IMR-90 (cell line): Measurements from ENCODE around the gene GAGE12J. TPM values are rescaled to one million over a fixed set of nuclear protein-coding genes. Genes with fewer than 3 reads are reported as not detected.

ENCODE experiments used
- ATAC-seq: fragments of 200-7000 bp; cut with Tn5 transposase; 2 replicates; pipeline ENCODE4 v1.9.1; 2020; ENCODE audit warnings: low read depth, mild to moderate bottlenecking, moderate library complexity
- BruUV-seq: library from RNA; stranded (reverse); fragments of 400-500 nt; replicated peaks from 2 replicates; lab custom pipeline; 2021; lab: Mats Ljungman, UMichigan
- CTCF ChIA-PET: fragments of 300-600 bp; formaldehyde crosslinking; extraction: SDS; loops from one replicate; lab custom pipeline; 2021; ENCODE audit warnings: antibody characterized with exemption; lab: Yijun Ruan, JAX
- POLR2A ChIA-PET: fragments of 300-600 bp; sonication (Branson Sonifier 250); formaldehyde crosslinking; loops from one replicate; lab custom pipeline; 2022; ENCODE audit warnings: antibody characterized with exemption; ENCODE audit not compliant: unreplicated experiment; lab: Charles Lee
- DNase-seq: peaks from one replicate; pipeline ENCODE4 v3.0.0; 2013
- H2AFZ ChIP-seq: replicated peaks from 2 replicates; pipeline ENCODE3; 2013; ENCODE audit warnings: low read length, mild to moderate bottlenecking; ENCODE audit not compliant: poor library complexity
- H2AK5ac ChIP-seq: 2 replicates; pipeline ENCODE4 v1.6.1; 2013; ENCODE audit warnings: low read depth, low read length, inconsistent platforms
- H2AK9ac ChIP-seq: replicated peaks from 2 replicates; pipeline ENCODE3; 2013; ENCODE audit warnings: mild to moderate bottlenecking, low read depth, low read length, moderate library complexity; ENCODE audit not compliant: poor library complexity
- H2BK120ac ChIP-seq: 2 replicates; pipeline ENCODE4 v1.6.1; 2013; ENCODE audit warnings: low read depth, low read length, inconsistent platforms
- H2BK15ac ChIP-seq: 3 replicates; pipeline ENCODE4 v1.6.1; 2013; ENCODE audit warnings: low read depth, low read length, inconsistent platforms
- H2BK20ac ChIP-seq: 2 replicates; pipeline ENCODE4 v1.6.1; 2013; ENCODE audit warnings: low read depth, mild to moderate bottlenecking, inconsistent platforms, low read length, moderate library complexity
- H2BK5ac ChIP-seq: 2 replicates; pipeline ENCODE4 v1.6.1; 2013; ENCODE audit warnings: mild to moderate bottlenecking, low read depth, low read length, inconsistent platforms; ENCODE audit not compliant: poor library complexity, severe bottlenecking
- H3K14ac ChIP-seq: replicated peaks from 2 replicates; pipeline ENCODE4 v1.6.1; 2013; ENCODE audit warnings: low read depth, low read length, inconsistent platforms
- H3K18ac ChIP-seq: 2 replicates; pipeline ENCODE4 v1.6.1; 2013; ENCODE audit warnings: low read depth, low read length, control low read depth
- H3K23ac ChIP-seq: 2 replicates; pipeline ENCODE4 v1.6.1; 2013; ENCODE audit warnings: low read depth, low read length, inconsistent platforms
- H3K27ac ChIP-seq: 2 replicates; pipeline ENCODE4 v1.5.1; 2013; ENCODE audit warnings: mild to moderate bottlenecking, control low read depth, low read length; ENCODE audit not compliant: insufficient read depth
- H3K27me3 ChIP-seq: 2 replicates; pipeline ENCODE4 v1.6.1; 2013; ENCODE audit warnings: low read length; ENCODE audit not compliant: control insufficient read depth, insufficient read depth
- H3K36me3 ChIP-seq: 2 replicates; pipeline ENCODE4 v1.6.1; 2013; ENCODE audit warnings: low read length, mixed read lengths; ENCODE audit not compliant: control insufficient read depth, insufficient read depth
- H3K4ac ChIP-seq: 2 replicates; pipeline ENCODE4 v1.6.1; 2013; ENCODE audit warnings: low read depth, low read length, inconsistent platforms
- H3K4me1 ChIP-seq: 2 replicates; pipeline ENCODE4 v1.6.1; 2013; ENCODE audit warnings: low read length, mixed read lengths; ENCODE audit not compliant: control insufficient read depth, insufficient read depth
- H3K4me2 ChIP-seq: 2 replicates; pipeline ENCODE4 v1.6.1; 2013; ENCODE audit warnings: low read depth, mild to moderate bottlenecking, control low read depth, low read length, moderate library complexity
- H3K4me3 ChIP-seq: 2 replicates; pipeline ENCODE4 v1.5.1; 2013; ENCODE audit warnings: low read depth, mild to moderate bottlenecking, control low read depth, low read length, moderate library complexity; ENCODE audit not compliant: insufficient read depth
- H3K56ac ChIP-seq: 2 replicates; pipeline ENCODE4 v1.6.1; 2013; ENCODE audit warnings: low read length, inconsistent platforms; ENCODE audit not compliant: insufficient read depth; ENCODE audit errors: extremely low read depth
- H3K79me1 ChIP-seq, 2 experiments: 2 replicates each; pipeline ENCODE4 v1.6.1; 2013; ENCODE audit warnings: low read length in 2 of 2, inconsistent platforms in 1 of 2, low read depth in 1 of 2
- H3K9ac ChIP-seq: 2 replicates; pipeline ENCODE4 v1.6.1; 2013; ENCODE audit warnings: low read depth, low read length, control low read depth
- H3K9me1 ChIP-seq: 2 replicates; pipeline ENCODE4 v1.6.1; 2013; ENCODE audit warnings: low read length, inconsistent platforms; ENCODE audit not compliant: insufficient read depth
- H3K9me3 ChIP-seq: 2 replicates; pipeline ENCODE4 v1.6.1; 2013; ENCODE audit warnings: low read length; ENCODE audit not compliant: control insufficient read depth, insufficient read depth
- H4K20me1 ChIP-seq: 2 replicates; pipeline ENCODE4 v1.6.1; 2013; ENCODE audit warnings: low read length, inconsistent platforms; ENCODE audit not compliant: insufficient read depth
- H4K5ac ChIP-seq: 2 replicates; pipeline ENCODE4 v1.6.1; 2013; ENCODE audit warnings: mild to moderate bottlenecking, low read depth, low read length, control low read depth
- H4K8ac ChIP-seq, 2 experiments: 2 replicates each; pipeline ENCODE4 v1.6.1; 2013; ENCODE audit warnings: low read depth in 2 of 2, low read length in 2 of 2, control low read depth in 1 of 2, inconsistent platforms in 1 of 2
- H4K91ac ChIP-seq: 2 replicates; pipeline ENCODE4 v1.6.1; 2013; ENCODE audit warnings: low read depth, low read length, inconsistent platforms; ENCODE audit not compliant: insufficient read depth
- RCOR1 ChIP-seq: IDR thresholded peaks from 2 replicates; pipeline ENCODE4 v1.6.1; 2012; ENCODE audit warnings: mild to moderate bottlenecking, low read length, improper control_type of control experiment; ENCODE audit not compliant: insufficient replicate concordance
- RFX5 ChIP-seq: IDR thresholded peaks from 2 replicates; pipeline ENCODE4 v1.8.0; 2012; ENCODE audit warnings: low read depth, mild to moderate bottlenecking, low read length, moderate library complexity
- WGBS, 2 experiments: methylation state at CpG; one replicate each; pipeline versions ENCODE4 v1.1.5 to v1.1.7; 2013; ENCODE audit warnings: missing lambda C conversion rate in 2 of 2; ENCODE audit not compliant: insufficient read length in 1 of 2; ENCODE audit errors: extremely low coverage in 2 of 2; 5-methylcytosine and 5-hydroxymethylcytosine counted together
- dilution Hi-C: fragments of 300-500 bp; cut with HindIII; formaldehyde crosslinking; loops from one replicate; pipeline ENCODE4 v1.14.3; 2018; ENCODE audit warnings: low sequenced_read_pairs; ENCODE audit not compliant: unreplicated experiment
- in situ Hi-C: fragments of 300-500 bp; cut with MboI; formaldehyde crosslinking; loops from 3 replicates; pipeline ENCODE4 v1.14.3; 2019; ENCODE audit warnings: low sequenced_read_pairs, inconsistent platforms, mixed read lengths
- intact Hi-C: fragments of 100-400 bp; cut with micrococcal nuclease; formaldehyde crosslinking; loops from 2 replicates; pipeline ENCODE4 v1.10.0; 2022
- polyA plus RNA-seq, 3 experiments: library from polyadenylated mRNA; depleted of rRNA; stranded (reverse); fragments of >200 nt; gene quantifications; 2 replicates each; pipeline ENCODE4 v1.2.3, GENCODE V29; 2012; ENCODE audit warnings: low replicate concordance in 1 of 3
- total RNA-seq: library from RNA; depleted of rRNA; stranded (reverse); fragments of >200 nt; gene quantifications from 2 replicates; pipeline ENCODE4 v1.2.3, GENCODE V29; 2012

GAGE12J gene
- total and polyA plus RNA-seq, 2 of the 4 experiments (the other 2 are of a cell fraction): not detected

- TF ChIP-seq RFX5: no peak
- no peak for TF ChIP-seq RCOR1
- ATAC-seq (no peak), DNase-seq (no peak)
- H3K4ac ChIP-seq: no peak overlapping the region
- H3K4me1 ChIP-seq: no peaks in the 10 kb centered on the region
- no peak overlapping the region for H3K27ac ChIP-seq
- no peaks in the 10 kb centered on the region for H3K9me3 ChIP-seq
- H3K56ac ChIP-seq: no peak overlapping the region
- no peak overlapping the region for H3K18ac ChIP-seq
- intact Hi-C loops (loop anchor here (10.0 kb wide), 1 partner anchor 1022 kb away; no protein-coding TSS in a partner anchor), dilution Hi-C loops (no loop called here), in situ Hi-C loops (no loop called here)
- no peak overlapping the region for H2BK5ac ChIP-seq
- no peak overlapping the region for H3K4me2 ChIP-seq
- H3K23ac ChIP-seq: no peak overlapping the region
- no CpG with 5 or more reads among the region's 4 CpGs for WGBS, 2 experiments
- no TSS peak for BruUV-seq
- no peak overlapping the region for H3K14ac ChIP-seq
- no peak overlapping the region for H4K8ac ChIP-seq
- H2BK20ac ChIP-seq: no peak overlapping the region
- no peak overlapping the region for H4K5ac ChIP-seq
- H2AK5ac ChIP-seq: no peak overlapping the region
- no peak overlapping the region for H2AK9ac ChIP-seq
- no peak overlapping the region for H2BK120ac ChIP-seq
- no peaks in the 10 kb centered on the region; the same call in 1 of the 2 replicates for H3K9me1 ChIP-seq
- H2AFZ ChIP-seq: no peak overlapping the region
- H4K91ac ChIP-seq: no peak overlapping the region
- POLR2A ChIA-PET: no interaction called here
- CTCF ChIA-PET: no interaction called here
- H3K4me3 ChIP-seq: no peak overlapping the region
- peaks cover 2% of the 10 kb centered on the region; the same call in 1 of the 2 replicates for H3K27me3 ChIP-seq
- no peaks in the 10 kb centered on the region for H3K36me3 ChIP-seq
- H3K79me1 ChIP-seq: no peaks in the 10 kb centered on the region
- H3K9ac ChIP-seq: no peak overlapping the region
- H4K20me1 ChIP-seq: no peaks in the 10 kb centered on the region
- H2BK15ac ChIP-seq: no peak overlapping the region
Measured at GRCh38 chrX:49286581-49286980, 35.3 kb upstream of the GAGE12J start.
